Measurements from ENCODE around the gene WDR20.
"Not testable (repeated sequence)": the region's sequence is repeated elsewhere in the genome, so short reads cannot be mapped to it uniquely, and the experiment has no call there.

WDR20 gene

GRCh38 chr14:102134021-102134420, 5.7 kb upstream of the WDR20 start:
- DNase-seq: not testable (repeated sequence)

GRCh38 chr14:102134719-102135118, 5.0 kb upstream of the WDR20 start:
- not testable (repeated sequence) for DNase-seq

GRCh38 chr14:102135456-102135855, 4.2 kb upstream of the WDR20 start:
- not testable (repeated sequence) for DNase-seq

GRCh38 chr14:102138535-102138934, 1.2 kb upstream of the WDR20 start:
- no peak for DNase-seq

- DNase-seq: no peak
Observed at GRCh38 chr14:102138961-102139285, 774 bp upstream of the WDR20 start.

GRCh38 chr14:102140027-102140749, 491 bp downstream of the WDR20 start:
- DNase-seq: peak; percentile 74

- DNase-seq: no peak
Observed at GRCh38 chr14:102140750-102141145, 1.1 kb downstream of the WDR20 start.

- DNase-seq: no peak
Observed at GRCh38 chr14:102141797-102142196, 2.1 kb downstream of the WDR20 start.

GRCh38 chr14:102144914-102145313, 5.2 kb downstream of the WDR20 start:
- no peak for DNase-seq

GRCh38 chr14:102145395-102145794, 5.7 kb downstream of the WDR20 start:
- no peak for DNase-seq

GRCh38 chr14:102146423-102146822, 6.7 kb downstream of the WDR20 start:
- DNase-seq: no peak

- DNase-seq: no peak
Observed at GRCh38 chr14:102150083-102150482, 10.4 kb downstream of the WDR20 start.

GRCh38 chr14:102150744-102151143, 11.0 kb downstream of the WDR20 start:
- DNase-seq: no peak

GRCh38 chr14:102151411-102151810, 11.7 kb downstream of the WDR20 start:
- not testable (repeated sequence) for DNase-seq

GRCh38 chr14:102154121-102154520, 14.4 kb downstream of the WDR20 start:
- DNase-seq: no peak

- DNase-seq: no peak
Observed at GRCh38 chr14:102154821-102155549, 15.3 kb downstream of the WDR20 start.

- DNase-seq: no peak
Observed at GRCh38 chr14:102157346-102157745, 17.6 kb downstream of the WDR20 start.

- DNase-seq: no peak
Observed at GRCh38 chr14:102158797-102159196, 19.1 kb downstream of the WDR20 start.

GRCh38 chr14:102159841-102160240, 20.1 kb downstream of the WDR20 start:
- no peak for DNase-seq

- DNase-seq: no peak
Observed at GRCh38 chr14:102162487-102162886, 22.8 kb downstream of the WDR20 start.

GRCh38 chr14:102164241-102164641, 24.5 kb downstream of the WDR20 start:
- DNase-seq: no peak

GRCh38 chr14:102164965-102165364, 25.3 kb downstream of the WDR20 start:
- no peak for DNase-seq

- no peak for DNase-seq
Observed at GRCh38 chr14:102170061-102170460, 30.4 kb downstream of the WDR20 start.

GRCh38 chr14:102171173-102172020, 31.7 kb downstream of the WDR20 start:
- no peak for DNase-seq
